ENCODE measurements around the gene TMED1.
A peak's percentile ranks its signal among the peaks of the same experiment; 100 is the strongest.

The TMED1 gene

GRCh38 chr19:10848230-10848856 lies 12.3 kb upstream of the TMED1 start, which contains the start of gene C19orf38:
Gene C19orf38 (plus strand): TSS chr19:10848415. CDS start chr19:10848509, 94 bp downstream.
- H3K36me3 ChIP-seq (ENCODE audit: control insufficient read depth, low read length): no peaks in the 10 kb centered on the region
- H3K4me1 ChIP-seq (ENCODE audit: control insufficient read depth, low read length): peaks cover 8% of the 10 kb centered on the region
- TF ChIP-seq CTCF (IDR thresholded peaks at IDR 0.05; ENCODE audit: low read depth, low read length, poor library complexity, severe bottlenecking) (no peak), EZH2phosphoT487 (IDR thresholded peaks at IDR 0.05; ENCODE audit: borderline replicate concordance, low read length) (no peak)
- H3K4me2 ChIP-seq (ENCODE audit: low read length): peak within 1 kb of the TSS; percentile 46
- no peaks in the 10 kb centered on the region for H3K9me3 ChIP-seq (ENCODE audit: control insufficient read depth, insufficient read depth, low read length)
- H3K4me3 ChIP-seq (ENCODE audit: low read length): peak within 1 kb of the TSS; percentile 36
- no peaks in the 10 kb centered on the region for H4K20me1 ChIP-seq (ENCODE audit: control insufficient read depth, insufficient read depth, low read depth, low read length)
- H3F3A ChIP-seq (ENCODE audit: control insufficient read depth, insufficient read depth): no peaks in the 10 kb centered on the region
- H3K79me2 ChIP-seq (ENCODE audit: control insufficient read depth, low read length): no peaks in the 10 kb centered on the region
- no peaks in the 10 kb centered on the region for H3K9me2 ChIP-seq (replicated peaks; ENCODE audit: control insufficient read depth, low read length)
- peaks cover 4% of the 10 kb centered on the region; the same call in 1 of the 2 replicates for H3K27me3 ChIP-seq (ENCODE audit: control insufficient read depth, low read length)
- no peak within 1 kb of the TSS for H3K27ac ChIP-seq (ENCODE audit: low read depth, low read length)

- H3K9me2 ChIP-seq (replicated peaks; ENCODE audit: control insufficient read depth, low read length): no peaks in the 10 kb centered on the region
- no peaks in the 10 kb centered on the region for H3K79me2 ChIP-seq (ENCODE audit: control insufficient read depth, low read length)
- H3K4me2 ChIP-seq (ENCODE audit: low read length): no peak overlapping the region
- H3K9me3 ChIP-seq (ENCODE audit: control insufficient read depth, insufficient read depth, low read length): no peaks in the 10 kb centered on the region
- H3K4me1 ChIP-seq (ENCODE audit: control insufficient read depth, low read length): peaks cover 8% of the 10 kb centered on the region
- no peaks in the 10 kb centered on the region for H3K36me3 ChIP-seq (ENCODE audit: control insufficient read depth, low read length)
- H3K4me3 ChIP-seq (ENCODE audit: low read length): no peak overlapping the region
- H3K27me3 ChIP-seq (ENCODE audit: control insufficient read depth, low read length): peaks cover 4% of the 10 kb centered on the region; the same call in 1 of the 2 replicates
- TF ChIP-seq EZH2phosphoT487 (IDR thresholded peaks at IDR 0.05; ENCODE audit: borderline replicate concordance, low read length): no peak
- no peak for TF ChIP-seq CTCF (IDR thresholded peaks at IDR 0.05; ENCODE audit: low read depth, low read length, poor library complexity, severe bottlenecking)
- no peaks in the 10 kb centered on the region for H4K20me1 ChIP-seq (ENCODE audit: control insufficient read depth, insufficient read depth, low read depth, low read length)
- H3K27ac ChIP-seq (ENCODE audit: low read depth, low read length): no peak overlapping the region
- no peaks in the 10 kb centered on the region for H3F3A ChIP-seq (ENCODE audit: control insufficient read depth, insufficient read depth)
These were observed 10.6 kb upstream of the TMED1 start for GRCh38 chr19:10846500-10847202.

GRCh38 chr19:10842788-10843187 lies 6.8 kb upstream of the TMED1 start:
- Histone ChIP-seq H3K9me2 (replicated peaks; ENCODE audit: control insufficient read depth, low read length) (no peaks in the 10 kb centered on the region), H3K4me2 (ENCODE audit: low read length) (no peak overlapping the region), H3K27me3 (ENCODE audit: control insufficient read depth, low read length) (no peaks in the 10 kb centered on the region), H3K36me3 (ENCODE audit: control insufficient read depth, low read length) (no peaks in the 10 kb centered on the region), H3K9me3 (ENCODE audit: control insufficient read depth, insufficient read depth, low read length) (no peaks in the 10 kb centered on the region), H4K20me1 (ENCODE audit: control insufficient read depth, insufficient read depth, low read depth, low read length) (no peaks in the 10 kb centered on the region), H3F3A (ENCODE audit: control insufficient read depth, insufficient read depth) (0 out of 2 replicates have a peak, but pooled peaks cover 4% of the 10 kb centered on the region), H3K27ac (ENCODE audit: low read depth, low read length) (no peak overlapping the region), H3K4me3 (ENCODE audit: low read length) (no peak overlapping the region), H3K79me2 (ENCODE audit: control insufficient read depth, low read length) (no peaks in the 10 kb centered on the region), H3K4me1 (ENCODE audit: control insufficient read depth, low read length) (peaks cover 14% of the 10 kb centered on the region)
- TF ChIP-seq EZH2phosphoT487 (IDR thresholded peaks at IDR 0.05; ENCODE audit: borderline replicate concordance, low read length) (no peak), CTCF (IDR thresholded peaks at IDR 0.05; ENCODE audit: low read depth, low read length, poor library complexity, severe bottlenecking) (no peak)
